ENCODE results near the gene MUL1.
A peak's percentile ranks its signal among the peaks of the same experiment; 100 is the strongest.
"Not testable (repeated sequence)": the region's sequence is repeated elsewhere in the genome, so short reads cannot be mapped to it uniquely, and the experiment has no call there.

MUL1 gene, protein sequence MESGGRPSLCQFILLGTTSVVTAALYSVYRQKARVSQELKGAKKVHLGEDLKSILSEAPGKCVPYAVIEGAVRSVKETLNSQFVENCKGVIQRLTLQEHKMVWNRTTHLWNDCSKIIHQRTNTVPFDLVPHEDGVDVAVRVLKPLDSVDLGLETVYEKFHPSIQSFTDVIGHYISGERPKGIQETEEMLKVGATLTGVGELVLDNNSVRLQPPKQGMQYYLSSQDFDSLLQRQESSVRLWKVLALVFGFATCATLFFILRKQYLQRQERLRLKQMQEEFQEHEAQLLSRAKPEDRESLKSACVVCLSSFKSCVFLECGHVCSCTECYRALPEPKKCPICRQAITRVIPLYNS

DNA sequence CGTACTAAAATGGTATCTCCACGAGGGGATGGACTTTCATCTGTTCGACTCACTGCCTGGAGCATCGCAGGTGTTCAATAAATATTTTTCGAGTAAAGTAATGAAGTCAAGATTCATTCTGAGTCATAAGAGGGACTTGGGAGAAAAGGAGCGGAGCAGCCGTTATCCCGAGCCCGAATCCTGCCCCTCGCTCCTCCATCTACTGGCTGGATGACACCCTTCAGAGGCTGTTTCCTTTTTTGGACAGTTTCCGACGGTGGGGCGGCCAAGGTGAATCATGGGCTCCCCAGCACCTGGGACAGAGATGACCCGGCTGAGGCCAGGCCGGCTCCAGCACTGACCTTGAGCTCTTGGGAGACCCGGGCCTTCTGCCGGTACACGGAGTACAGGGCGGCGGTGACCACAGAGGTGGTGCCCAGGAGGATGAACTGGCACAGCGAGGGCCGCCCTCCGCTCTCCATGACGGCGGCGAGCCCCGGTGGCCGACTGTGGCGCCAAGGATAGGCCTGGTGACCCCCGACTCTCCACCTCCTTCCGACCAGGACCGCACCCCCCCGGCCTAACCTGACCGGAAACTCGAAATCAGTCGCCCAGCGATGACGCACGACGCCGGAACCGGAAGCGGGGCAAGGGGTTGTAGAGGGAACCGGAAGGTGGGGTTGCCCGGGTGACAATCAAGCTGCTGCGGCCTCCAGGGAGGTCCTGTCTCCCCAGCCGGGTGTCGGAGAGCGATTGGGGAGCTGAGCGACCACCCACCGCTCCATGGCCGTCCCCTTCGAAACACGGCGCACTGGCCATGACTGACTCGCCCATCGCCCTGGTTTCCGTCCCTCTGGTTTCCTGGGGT is at the start of gene MUL1:
TSS of gene MUL1 (minus strand) at position 588 of the 847 bp plus-strand sequence. CDS start at position 461, 127 bp downstream.
- DNase-seq, result peak; percentile 96 to 97

GRCh38 chr1:20555758-20556120 is 47.8 kb upstream of the MUL1 start:
- no peak for DNase-seq

- no peak for DNase-seq
Measured at GRCh38 chr1:20555025-20555757, 47.2 kb upstream of the MUL1 start.

GRCh38 chr1:20552728-20553445 is 44.9 kb upstream of the MUL1 start:
- peak in 1 of 2 experiments; percentile 24 for DNase-seq

GRCh38 chr1:20551945-20552727 is 44.2 kb upstream of the MUL1 start, which contains the start of gene FAM43B:
FAM43B (plus strand) TSS chr1:20552573; CDS start chr1:20552974, 401 bp downstream.
- DNase-seq, result peak; percentile 31 to 39

- DNase-seq, result no peak
Measured at GRCh38 chr1:20551161-20551560, 43.2 kb upstream of the MUL1 start.

DNA sequence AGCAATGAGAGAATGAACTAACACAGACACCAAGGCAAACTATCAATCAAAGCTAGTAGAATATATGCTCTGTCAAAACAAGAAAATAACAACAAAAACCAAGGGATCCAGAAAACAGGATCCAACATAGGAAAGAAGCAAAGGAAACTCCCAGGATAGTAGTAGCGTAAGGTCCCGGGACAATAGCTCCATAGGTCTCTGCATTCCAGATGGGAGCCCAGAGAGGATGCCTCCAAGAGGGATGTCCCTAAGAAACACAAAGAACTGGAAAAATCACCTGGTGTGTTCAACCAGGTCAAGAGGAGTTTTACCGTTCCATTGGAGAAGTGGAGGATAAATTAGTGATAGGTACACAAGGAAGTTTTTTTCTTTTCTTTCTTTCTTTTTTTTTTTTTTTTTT is 38.7 kb upstream of the MUL1 start:
- no peak for DNase-seq

DNA sequence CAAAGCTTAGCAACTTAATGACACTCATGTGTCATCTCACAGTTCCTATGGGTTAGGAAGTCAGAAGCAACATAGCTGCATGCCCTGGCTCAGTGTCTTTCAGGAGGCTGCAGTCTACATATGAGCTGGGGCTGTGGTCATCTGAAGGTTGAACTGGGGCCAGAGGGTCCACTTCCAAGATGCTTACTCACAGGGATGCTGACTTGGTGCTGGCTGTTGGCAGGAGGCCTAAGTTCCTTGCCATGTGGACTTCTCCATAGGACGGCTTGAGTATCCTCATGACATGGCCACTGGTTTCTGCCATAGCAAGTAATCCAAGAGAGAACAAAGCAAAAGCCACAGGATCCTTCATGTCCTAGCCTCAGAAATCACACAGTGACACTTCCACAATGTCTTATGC is 32.3 kb upstream of the MUL1 start:
- no peak for DNase-seq

DNA sequence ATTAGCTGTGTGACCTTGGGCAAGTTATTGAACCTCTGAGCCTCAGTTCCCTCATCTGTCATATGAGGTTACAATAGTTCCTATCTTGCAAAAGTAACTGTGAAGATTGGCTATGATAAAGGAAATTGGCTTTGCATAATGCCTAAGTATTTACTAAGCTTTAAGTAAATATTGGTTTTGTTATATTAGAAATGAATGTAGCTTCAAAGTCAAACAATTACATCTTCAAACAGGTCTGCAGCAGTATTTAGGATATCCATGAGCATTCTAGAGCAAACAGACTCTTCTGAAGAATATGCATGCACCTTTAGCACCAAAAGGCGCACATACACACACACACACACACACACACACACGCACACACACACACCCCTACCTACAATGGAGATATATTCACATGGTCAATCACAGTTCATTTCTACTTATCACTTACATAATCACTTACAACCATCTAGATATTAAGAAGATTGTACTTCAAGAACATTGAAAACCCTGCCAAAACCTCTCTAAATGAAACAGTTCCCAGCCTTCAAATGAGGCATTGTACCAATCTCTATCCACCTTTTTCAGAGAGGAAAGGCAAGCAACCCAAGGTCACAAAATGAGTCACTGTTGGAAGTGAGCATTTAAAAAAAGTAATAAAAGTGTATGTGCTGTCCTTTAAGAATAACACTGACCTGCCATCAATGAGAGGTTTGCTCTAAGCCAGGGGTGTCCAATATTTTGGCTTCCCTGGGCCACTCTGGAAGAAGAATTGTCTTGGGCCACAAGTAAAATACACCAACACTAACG is 31.0 kb upstream of the MUL1 start:
- DNase-seq, result no peak

DNA sequence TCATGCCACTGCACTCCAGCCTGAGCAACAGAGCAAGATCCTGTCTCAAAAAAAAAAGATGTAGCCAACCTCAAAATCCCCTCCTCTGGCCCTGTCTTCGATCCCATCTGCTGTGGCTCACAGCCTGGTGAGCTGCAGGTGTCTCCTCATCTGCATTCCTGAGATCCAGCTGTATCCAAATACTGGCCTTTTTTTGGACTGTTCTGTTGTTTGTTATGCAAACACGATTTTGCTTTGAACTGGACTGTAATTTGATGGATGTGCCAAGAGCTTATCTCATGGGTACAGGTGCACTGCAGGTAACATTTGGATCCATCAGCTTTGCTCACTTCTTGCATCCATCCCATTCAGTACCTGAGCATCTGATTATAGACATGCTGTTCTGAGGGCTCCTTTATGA is 30.3 kb upstream of the MUL1 start:
- no peak for DNase-seq

DNA sequence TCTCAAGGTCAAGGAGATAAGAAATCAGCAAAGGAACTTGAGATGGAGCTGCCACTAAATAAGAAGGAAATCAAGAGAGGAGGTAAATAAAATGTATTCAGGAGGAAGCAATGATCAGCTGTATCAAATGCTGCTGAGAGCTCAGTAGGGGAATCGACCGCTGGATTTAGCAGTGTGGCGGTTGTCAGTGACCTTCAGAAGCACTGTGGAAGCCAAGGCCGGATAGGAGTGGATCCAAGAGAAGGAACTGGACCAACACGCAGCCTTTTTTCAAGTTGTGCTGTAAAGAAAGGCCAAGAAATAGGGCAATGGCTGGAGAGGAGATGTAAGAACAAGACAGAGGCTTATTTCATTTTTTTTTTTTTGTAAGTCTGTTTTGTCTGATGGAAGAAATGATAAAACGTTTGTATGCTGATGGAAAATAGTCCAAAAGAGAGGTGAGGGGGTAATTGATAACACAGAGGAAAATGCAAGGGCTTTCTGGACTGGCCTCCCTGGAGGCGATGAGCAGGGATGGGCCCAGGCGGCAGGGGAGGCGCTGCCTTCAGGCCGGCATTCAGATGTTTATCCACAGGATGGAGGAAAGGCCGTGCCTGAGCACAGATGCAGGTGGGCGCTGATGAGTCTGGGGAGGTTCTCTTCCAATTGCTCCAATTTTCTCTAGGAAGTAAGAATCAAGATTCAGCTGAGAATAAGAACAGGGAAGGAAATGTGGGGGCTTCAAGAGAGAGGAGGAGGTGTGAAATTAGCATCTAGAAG is 26.9 kb upstream of the MUL1 start:
- DNase-seq, result no peak

GRCh38 chr1:20533635-20534034 is 25.7 kb upstream of the MUL1 start:
- DNase-seq, result no peak

GRCh38 chr1:20530901-20531300 is 22.9 kb upstream of the MUL1 start:
- no peak for DNase-seq

- DNase-seq, result no peak
Measured at GRCh38 chr1:20530306-20530705, 22.4 kb upstream of the MUL1 start.

GRCh38 chr1:20528221-20528620 is 20.3 kb upstream of the MUL1 start:
- DNase-seq, result no peak

- no peak for DNase-seq
Measured at GRCh38 chr1:20526267-20526666, 18.3 kb upstream of the MUL1 start.

GRCh38 chr1:20521960-20522861 is 14.3 kb upstream of the MUL1 start:
- peak; percentile 79 to 82 for DNase-seq

DNA sequence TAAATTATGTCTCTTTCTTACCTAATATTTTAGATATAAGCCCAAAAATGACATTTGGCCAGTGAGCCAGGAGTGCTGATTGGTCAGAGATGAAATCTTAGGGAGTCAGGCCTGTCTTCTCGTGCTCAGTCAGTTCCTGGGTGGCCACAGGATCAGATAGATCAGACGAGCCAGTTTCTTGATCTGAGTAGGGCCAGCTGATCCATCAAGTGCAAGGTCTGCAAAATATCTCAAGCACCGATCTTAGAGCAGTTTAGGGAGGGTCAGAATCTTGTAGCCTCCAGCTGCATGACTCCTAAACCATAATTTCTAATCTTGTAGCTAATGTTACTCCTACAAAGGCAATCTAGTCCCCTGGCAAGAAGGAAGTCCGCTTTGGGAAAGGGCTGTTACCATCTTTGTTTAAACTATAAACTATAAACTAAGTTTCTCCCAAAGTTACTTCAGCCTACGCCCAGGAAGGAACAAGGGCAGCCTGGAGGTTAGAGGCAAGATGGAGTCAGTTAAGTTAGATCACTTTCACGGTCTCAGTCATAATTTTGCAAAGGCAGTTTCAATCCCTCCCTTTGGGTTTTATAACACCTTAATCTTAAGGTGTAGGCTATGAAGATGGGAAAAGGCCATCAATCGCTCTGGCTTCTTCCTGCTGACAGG is 11.8 kb upstream of the MUL1 start:
- DNase-seq, result not testable (repeated sequence)
